ENCODE measurements around the gene CTDP1.

- TF ChIP-seq CTCF (IDR thresholded peaks at IDR 0.05) (no peak), POLR2A (IDR thresholded peaks at IDR 0.05) (no peak)
Measured at GRCh38 chr18:79792988-79793355, 113.4 kb downstream of the CTDP1 start.

All from body of pancreas (tissue), 4 donors.